PFSK-1 (cell line): ENCODE results near the gene MTUS2.

Experiments used
- FOXP2 ChIP-seq: optimal IDR thresholded peaks from 2 replicates; pipeline ENCODE3; 2011; ENCODE audit warnings: borderline replicate concordance, control low read depth, inconsistent platforms; ENCODE audit not compliant: insufficient read depth; ENCODE audit errors: extremely low read length, extremely low read depth
- POLR2AphosphoS5 ChIP-seq: IDR thresholded peaks from 2 replicates; pipeline ENCODE4 v1.6.1; 2012; ENCODE audit warnings: low read depth, mild to moderate bottlenecking, control low read depth, low read length, moderate library complexity
- SIN3A ChIP-seq: IDR thresholded peaks from 2 replicates; pipeline ENCODE4 v1.6.1; 2012; ENCODE audit warnings: mild to moderate bottlenecking, low read length, moderate library complexity, borderline replicate concordance; ENCODE audit not compliant: insufficient read depth
- TAF1 ChIP-seq: IDR thresholded peaks from 2 replicates; pipeline ENCODE4 v1.6.1; 2012; ENCODE audit warnings: low read length, control low read depth, borderline replicate concordance; ENCODE audit not compliant: insufficient read depth
- TF ChIP-seq, protein P1 (sequence below), 2 experiments: IDR thresholded peaks; 2 replicates each; pipeline versions ENCODE4 v1.6.1 to v1.8.0; 2011 to 2012; ENCODE audit warnings: low read depth in 2 of 2, low read length in 2 of 2, control low read depth in 1 of 2, inconsistent platforms in 1 of 2, mild to moderate bottlenecking in 1 of 2, moderate library complexity in 1 of 2; ENCODE audit not compliant: insufficient read depth in 1 of 2

The MTUS2 gene

GRCh38 chr13:29104461-29104860, 284.3 kb downstream of the MTUS2 start:
- TF ChIP-seq POLR2AphosphoS5: no peak
- no peak for TF ChIP-seq TAF1
- TF ChIP-seq FOXP2: no peak
- no peak for TF ChIP-seq SIN3A
- TF ChIP-seq, protein P1, sequence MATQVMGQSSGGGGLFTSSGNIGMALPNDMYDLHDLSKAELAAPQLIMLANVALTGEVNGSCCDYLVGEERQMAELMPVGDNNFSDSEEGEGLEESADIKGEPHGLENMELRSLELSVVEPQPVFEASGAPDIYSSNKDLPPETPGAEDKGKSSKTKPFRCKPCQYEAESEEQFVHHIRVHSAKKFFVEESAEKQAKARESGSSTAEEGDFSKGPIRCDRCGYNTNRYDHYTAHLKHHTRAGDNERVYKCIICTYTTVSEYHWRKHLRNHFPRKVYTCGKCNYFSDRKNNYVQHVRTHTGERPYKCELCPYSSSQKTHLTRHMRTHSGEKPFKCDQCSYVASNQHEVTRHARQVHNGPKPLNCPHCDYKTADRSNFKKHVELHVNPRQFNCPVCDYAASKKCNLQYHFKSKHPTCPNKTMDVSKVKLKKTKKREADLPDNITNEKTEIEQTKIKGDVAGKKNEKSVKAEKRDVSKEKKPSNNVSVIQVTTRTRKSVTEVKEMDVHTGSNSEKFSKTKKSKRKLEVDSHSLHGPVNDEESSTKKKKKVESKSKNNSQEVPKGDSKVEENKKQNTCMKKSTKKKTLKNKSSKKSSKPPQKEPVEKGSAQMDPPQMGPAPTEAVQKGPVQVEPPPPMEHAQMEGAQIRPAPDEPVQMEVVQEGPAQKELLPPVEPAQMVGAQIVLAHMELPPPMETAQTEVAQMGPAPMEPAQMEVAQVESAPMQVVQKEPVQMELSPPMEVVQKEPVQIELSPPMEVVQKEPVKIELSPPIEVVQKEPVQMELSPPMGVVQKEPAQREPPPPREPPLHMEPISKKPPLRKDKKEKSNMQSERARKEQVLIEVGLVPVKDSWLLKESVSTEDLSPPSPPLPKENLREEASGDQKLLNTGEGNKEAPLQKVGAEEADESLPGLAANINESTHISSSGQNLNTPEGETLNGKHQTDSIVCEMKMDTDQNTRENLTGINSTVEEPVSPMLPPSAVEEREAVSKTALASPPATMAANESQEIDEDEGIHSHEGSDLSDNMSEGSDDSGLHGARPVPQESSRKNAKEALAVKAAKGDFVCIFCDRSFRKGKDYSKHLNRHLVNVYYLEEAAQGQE (IDR thresholded peaks at IDR 0.05; ENCODE audit: insufficient read depth in 1 of 2, low read depth in 2 of 2, low read length in 2 of 2): no peak

DNA sequence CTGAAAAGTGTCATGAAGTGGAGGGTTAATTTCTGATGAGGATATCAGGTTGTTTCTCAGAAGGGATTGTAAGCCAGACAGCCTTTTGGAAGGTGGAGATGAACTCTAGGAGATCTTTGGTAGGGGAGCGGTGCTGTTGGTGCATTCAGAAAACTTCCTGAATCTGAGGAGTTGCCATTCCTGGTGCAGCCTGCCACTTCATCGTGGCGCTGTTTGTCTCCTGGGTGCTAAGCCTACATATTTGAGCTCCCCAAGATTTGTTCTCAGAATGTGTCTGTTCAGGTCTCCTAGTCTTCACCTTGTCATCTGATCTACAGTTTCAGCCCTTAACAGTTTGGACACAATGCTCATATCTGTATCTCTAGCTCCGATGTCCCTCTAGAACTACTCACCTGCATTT, 285.6 kb downstream of the MTUS2 start:
- TF ChIP-seq SIN3A (no peak), POLR2AphosphoS5 (no peak), FOXP2 (no peak), TAF1 (no peak)
- TF ChIP-seq, protein P1 (IDR thresholded peaks at IDR 0.05; ENCODE audit: insufficient read depth in 1 of 2, low read depth in 2 of 2, low read length in 2 of 2): no peak

GRCh38 chr13:29106651-29107050, 286.5 kb downstream of the MTUS2 start:
- TF ChIP-seq, protein P1 (IDR thresholded peaks at IDR 0.05; ENCODE audit: insufficient read depth in 1 of 2, low read depth in 2 of 2, low read length in 2 of 2): no peak
- TF ChIP-seq TAF1: no peak
- no peak for TF ChIP-seq POLR2AphosphoS5
- TF ChIP-seq SIN3A: no peak
- no peak for TF ChIP-seq FOXP2

DNA sequence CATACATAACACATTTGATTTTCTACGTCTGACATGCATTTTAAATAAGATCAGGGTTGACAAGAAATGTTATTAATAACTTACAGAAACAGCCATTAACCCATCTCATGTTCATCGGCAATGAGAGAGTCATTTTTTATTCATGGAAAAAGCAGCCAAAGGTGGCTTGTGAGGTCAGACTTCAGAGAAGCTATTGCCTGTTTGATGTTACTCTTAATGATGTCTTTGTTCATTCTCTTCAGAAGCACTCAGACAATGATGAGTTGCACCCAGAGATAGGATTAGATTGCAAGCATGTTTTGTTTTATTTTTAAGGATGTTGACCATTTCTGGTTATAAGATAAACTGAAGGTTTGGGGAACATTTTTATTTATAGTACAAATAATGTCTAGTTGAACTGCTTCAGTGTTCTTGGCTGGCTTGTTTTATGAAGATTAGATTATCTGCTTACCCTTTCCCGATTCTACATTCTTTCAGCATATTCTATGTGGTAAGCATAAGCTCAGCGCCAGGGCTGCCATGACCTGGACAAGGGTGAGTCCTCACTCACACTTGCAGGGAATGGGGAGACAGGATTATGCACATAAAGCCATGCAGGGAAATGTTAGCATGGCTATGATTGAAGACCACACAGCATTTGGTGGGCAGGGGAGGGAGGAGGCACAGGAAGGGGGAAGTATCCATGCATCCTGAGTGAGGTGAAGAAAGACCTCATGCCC, 288.1 kb downstream of the MTUS2 start:
- no peak for TF ChIP-seq POLR2AphosphoS5
- TF ChIP-seq FOXP2: no peak
- TF ChIP-seq SIN3A: no peak
- TF ChIP-seq TAF1: no peak
- TF ChIP-seq, protein P1 (IDR thresholded peaks at IDR 0.05; ENCODE audit: insufficient read depth in 1 of 2, low read depth in 2 of 2, low read length in 2 of 2): no peak

DNA sequence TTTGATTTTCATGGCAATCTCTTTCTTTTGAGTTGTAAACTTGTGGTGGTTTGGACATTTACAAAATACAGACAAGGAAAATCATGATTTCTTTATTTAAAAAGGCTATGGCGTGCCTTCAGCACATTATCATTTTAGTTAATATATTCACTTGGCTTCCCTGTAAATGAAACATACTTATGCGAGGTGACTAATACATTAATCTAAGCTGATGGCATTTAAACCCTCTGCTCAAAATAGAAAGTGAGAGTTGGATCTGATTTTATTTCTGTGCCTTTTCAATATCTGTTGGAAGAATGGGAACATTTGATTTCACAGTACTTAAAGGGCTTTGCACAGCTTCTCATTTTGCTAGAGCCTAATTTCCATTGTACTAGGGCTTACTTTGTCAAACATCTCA, 289.8 kb downstream of the MTUS2 start:
- TF ChIP-seq TAF1: no peak
- TF ChIP-seq POLR2AphosphoS5: no peak
- no peak for TF ChIP-seq SIN3A
- TF ChIP-seq FOXP2: no peak
- TF ChIP-seq, protein P1 (IDR thresholded peaks at IDR 0.05; ENCODE audit: insufficient read depth in 1 of 2, low read depth in 2 of 2, low read length in 2 of 2): no peak
